Fibroblast of skin of right quadriceps (primary cell): ENCODE data around the gene CACNB2.

ENCODE experiments used
- DNase-seq: peaks from one replicate; pipeline ENCODE4 v3.0.0-alpha.2; 2013

Gene CACNB2

GRCh38 chr10:18345308-18345707 is 205.1 kb downstream of the CACNB2 start:
- DNase-seq = no peak

- no peak for DNase-seq
Measured at GRCh38 chr10:18350340-18350739, 210.1 kb downstream of the CACNB2 start.

DNA sequence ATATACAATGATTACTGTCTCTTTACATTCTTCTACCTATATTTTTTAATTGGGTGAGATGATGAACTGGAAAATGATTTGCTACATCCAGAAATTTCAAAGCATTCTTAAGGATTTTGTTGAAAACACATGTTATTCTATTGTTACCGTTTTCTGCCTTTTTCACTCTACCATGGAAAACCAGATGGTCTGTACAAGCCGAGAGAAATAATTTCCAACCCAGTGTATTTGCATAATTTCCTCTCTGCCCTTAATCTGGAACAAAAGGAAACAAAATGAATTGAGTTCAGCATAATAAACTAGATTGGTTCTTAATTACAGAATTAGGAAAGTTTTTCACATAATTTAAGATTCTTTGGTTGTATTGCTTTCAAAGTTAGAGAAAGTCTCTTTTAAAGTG is 211.2 kb downstream of the CACNB2 start:
- no peak for DNase-seq

DNA sequence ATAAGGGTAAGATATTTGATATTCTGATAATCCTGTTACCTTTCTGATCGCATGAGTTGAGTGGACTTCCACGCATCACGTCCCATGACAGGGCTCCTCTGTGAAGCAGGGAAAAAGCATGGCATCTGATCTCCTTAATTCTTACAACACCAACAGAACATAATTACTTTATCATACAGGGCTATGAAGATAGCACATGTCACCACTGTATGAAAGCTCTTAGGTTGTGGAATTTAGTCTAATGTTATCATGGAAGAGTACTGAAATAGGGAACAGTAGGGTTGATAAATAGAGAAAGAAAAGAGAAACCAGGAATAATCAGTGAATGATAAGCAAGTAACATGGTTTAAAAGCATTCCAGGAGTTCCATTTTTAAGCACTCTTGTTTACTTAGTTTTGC is 212.0 kb downstream of the CACNB2 start:
- no peak for DNase-seq

DNA sequence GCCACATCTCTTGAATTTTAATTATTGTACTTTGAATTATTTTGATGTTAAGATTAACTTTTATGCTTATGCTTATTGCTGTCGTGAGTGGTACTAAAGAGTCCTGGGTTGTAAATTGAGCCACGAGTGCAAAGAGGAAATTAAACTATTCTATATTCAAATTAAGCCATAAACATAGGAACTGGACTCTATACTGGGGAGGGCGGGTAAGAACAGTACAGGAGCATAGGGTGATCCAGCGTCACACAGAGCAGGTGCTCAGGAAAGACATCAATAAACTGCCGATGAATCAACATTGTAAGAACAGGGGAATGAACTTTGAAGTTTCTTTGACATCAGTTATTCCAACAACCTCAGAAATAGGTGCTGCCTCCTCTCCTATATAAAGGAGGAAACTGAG is 219.6 kb downstream of the CACNB2 start:
- DNase-seq = no peak

GRCh38 chr10:18362892-18363291 is 222.7 kb downstream of the CACNB2 start:
- no peak for DNase-seq

- no peak for DNase-seq
Measured at GRCh38 chr10:18364987-18365775, 225.0 kb downstream of the CACNB2 start.

DNA sequence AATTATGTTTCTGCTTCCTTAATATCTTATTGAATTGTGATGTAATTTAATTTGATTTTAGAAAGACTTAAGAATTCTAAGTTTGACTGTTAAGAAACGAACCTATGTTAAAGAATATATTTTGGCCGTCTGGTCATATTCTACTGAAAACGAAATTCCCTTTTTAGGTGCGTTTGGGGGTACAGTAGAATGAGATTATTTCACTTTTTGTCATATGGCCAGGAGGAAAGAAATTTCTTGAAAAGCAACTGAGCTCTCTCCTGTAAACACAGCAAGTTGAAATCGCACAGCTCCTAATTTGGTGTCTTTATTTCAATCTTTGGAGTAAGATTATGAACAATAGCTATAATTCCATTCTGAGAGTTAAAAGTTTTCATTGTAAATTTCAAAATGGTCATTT is 227.6 kb downstream of the CACNB2 start:
- DNase-seq = no peak

- peak; percentile 10 for DNase-seq
Measured at GRCh38 chr10:18368273-18368672, 228.0 kb downstream of the CACNB2 start.

DNA sequence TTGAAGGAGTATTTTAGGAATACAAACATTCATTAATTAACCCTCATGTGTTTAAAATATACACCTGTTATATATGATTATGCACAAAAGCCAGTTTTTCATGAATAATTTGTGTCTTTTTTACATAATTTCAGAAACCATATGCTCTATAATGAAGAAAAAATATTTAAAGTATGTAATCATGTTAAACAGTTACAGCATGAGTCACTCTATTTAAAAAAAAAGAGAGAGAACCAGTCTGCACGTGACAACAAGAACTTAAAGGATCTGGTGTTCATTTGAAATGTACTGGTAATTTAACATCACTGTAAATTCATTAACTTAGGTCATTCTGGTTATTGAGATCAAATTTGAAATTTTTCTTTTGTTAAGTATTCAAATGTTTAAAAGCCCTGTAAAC is 228.5 kb downstream of the CACNB2 start:
- peak; percentile 45 for DNase-seq

DNA sequence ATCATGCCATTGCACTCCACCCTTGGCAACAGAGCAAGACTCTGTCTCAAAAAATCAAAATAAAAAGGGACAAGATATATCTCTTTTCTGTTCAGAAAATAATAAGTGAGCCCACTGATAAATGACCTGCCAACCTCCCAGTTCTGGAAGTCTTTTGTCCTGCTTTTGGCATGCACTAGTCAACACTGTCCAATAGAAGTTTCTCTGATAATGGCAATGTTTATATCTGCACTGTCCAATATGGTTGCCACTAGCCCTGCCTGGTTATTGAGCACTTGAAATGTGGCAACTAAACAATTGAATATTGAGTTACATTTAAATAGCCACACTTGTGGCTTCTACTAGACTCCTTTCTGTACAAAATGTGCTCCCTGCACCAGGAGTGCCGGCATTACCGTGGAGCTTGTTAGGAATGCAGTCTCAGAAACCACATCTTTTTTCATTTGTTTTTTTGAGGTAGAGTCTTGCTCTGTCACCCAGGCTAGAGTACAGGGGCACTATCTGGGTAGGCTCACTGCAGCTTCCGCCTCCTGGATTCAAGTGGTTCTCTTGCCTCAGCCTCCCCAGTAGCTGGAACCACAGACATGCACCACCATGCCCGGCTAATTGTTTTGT is 229.7 kb downstream of the CACNB2 start:
- no peak for DNase-seq

GRCh38 chr10:18376650-18377049 is 236.4 kb downstream of the CACNB2 start:
- DNase-seq = no peak

- DNase-seq = no peak
Measured at GRCh38 chr10:18377898-18378297, 237.7 kb downstream of the CACNB2 start.

DNA sequence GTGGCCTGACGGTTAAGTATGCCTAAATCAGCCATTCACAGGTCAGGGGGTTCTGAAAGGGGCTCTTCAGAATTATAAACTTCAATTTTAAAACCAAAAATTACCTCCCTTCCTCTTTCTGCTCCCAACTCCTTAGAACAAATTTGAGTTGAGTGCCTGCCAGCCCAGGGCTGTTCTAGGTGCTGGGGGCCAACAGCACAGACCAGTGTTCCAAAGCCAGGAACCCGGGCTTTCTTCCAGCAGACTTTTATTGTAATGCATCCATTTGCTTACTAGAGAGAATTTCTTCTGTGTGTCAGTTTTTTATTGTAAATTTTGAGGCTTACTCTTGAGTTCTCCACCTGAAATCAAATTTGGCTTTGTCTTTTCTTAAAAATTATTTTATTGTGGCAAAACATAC is 238.5 kb downstream of the CACNB2 start:
- DNase-seq = no peak

DNA sequence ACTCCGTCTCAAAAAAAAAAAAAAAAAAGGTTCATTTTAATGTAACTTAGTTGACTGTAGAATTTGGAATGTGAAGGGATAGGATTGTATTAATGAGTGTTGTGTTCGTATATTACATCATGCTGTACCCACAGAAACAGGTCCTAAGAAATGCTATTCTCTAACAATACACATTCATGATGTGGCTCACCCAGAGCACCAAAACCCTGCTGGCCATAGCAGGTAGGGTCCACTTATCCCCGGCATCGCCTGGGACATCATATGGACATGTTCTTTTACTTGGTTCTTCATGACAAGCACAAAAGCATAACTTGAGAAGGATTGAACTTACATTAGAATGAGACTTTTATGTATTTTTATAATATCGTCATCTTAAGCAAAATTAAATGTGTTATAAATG is 241.5 kb downstream of the CACNB2 start:
- no peak for DNase-seq

GRCh38 chr10:18397906-18398305 is 257.7 kb downstream of the CACNB2 start:
- DNase-seq = no peak

GRCh38 chr10:18399158-18399557 is 258.9 kb downstream of the CACNB2 start:
- no peak for DNase-seq

DNA sequence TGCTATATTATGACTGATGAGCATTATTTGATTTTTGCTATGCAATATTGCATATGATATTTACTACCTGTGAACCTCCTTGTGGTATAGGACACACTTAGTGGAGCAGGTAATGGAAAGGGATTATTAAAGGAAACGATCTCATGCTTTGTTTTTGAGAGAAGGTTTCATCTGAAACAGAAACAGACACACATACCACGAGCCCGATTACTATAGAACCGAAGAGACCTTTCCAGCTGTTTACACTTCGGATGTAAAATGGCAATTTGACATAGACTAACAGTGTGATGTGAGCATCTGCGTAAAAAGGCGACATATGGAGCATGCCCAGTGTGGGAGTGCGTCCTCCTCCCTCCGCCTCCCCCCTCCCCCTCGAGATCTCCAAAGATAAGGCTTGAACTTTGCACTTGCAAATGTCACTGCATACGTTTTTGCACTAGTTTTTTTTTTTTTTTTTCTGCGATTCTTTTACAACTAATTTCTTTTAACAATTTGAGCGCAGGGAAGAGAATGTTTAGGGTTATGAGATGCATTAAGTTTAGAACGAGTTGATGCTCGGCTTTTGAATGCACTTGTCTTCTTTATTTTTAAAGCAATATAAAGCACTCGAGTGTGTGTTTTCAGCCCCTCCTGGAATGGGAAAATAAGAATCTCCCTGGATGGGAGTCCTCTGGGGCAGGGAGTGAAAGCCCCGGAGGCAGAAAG is 260.1 kb downstream of the CACNB2 start:
- DNase-seq = no peak

- no peak for DNase-seq
Measured at GRCh38 chr10:18400906-18401245, 260.7 kb downstream of the CACNB2 start.

GRCh38 chr10:18401416-18402195 is 261.4 kb downstream of the CACNB2 start:
- no peak for DNase-seq

DNA sequence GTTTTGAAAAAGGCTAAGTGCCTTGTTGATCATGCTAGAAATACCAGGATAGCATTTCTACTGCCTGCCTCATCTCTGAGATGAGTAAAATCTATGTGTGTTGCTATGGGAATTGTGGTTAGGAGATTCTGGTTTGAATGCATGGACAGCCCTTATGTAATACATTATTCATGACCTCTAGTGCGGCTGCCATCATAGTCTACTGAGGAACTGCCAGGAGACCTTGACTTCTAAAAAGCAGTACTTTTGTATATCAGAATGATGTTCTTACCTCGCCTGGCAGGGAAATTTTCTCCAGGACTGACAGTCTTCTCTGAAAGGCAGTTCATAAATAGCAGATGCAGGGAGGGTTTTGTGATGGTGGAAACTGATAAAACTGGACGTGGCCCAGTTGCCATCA is 262.6 kb downstream of the CACNB2 start:
- DNase-seq = peak; percentile 15

DNA sequence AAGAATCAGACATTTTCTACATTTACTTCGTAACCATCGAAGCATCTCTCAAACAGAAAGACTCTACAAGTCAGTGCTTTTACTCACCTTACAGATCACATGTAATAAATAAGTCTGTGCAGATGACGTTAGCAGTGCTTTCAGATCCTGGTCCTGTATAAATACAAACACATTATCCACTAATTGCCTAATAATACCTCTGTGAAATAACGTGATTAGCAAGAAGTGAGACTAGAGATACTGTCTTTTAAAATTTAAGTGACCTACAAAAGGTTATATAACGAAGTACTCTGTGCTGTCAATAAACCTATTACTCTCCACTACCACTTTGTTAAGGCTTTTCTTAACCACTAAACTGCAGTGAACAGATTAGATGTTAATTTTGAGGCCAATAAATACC is 264.3 kb downstream of the CACNB2 start:
- no peak for DNase-seq

GRCh38 chr10:18406136-18406535 is 265.9 kb downstream of the CACNB2 start:
- no peak for DNase-seq
